ENCODE results near the gene BTNL9.
"Not testable (repeated sequence)": the region's sequence is repeated elsewhere in the genome, so short reads cannot be mapped to it uniquely, and the experiment has no call there.

BTNL9 gene

GRCh38 chr5:181043285-181044092, 3.4 kb downstream of the BTNL9 start:
- no peak for DNase-seq

DNA sequence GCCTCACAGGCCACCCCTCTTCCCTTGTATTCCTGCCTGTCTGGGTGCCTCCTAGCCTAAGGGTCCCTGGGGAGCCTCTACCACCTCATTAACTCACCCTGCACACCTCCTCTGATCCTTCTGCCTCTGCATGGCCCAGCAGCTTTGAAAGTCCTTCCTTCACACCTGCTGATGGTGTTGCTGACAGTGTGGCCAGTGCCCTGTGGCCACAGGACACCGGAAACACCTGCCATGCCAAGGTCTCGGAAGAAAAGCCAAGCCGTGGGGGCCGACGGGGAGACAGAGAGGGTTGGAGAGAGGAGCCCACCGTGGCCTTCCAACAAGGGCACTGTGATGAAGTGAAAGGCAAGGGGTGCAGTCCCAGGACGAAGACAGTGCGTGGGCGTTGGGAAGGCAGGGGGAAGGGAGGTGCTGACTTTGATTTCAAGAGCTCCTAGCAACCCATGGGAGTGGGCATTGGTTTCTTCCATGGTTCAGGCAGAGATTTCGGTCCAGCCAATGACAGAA, 4.1 kb downstream of the BTNL9 start:
- no peak for DNase-seq

- no peak for DNase-seq
Measured at GRCh38 chr5:181044662-181045305, 4.7 kb downstream of the BTNL9 start.

- DNase-seq = no peak
Measured at GRCh38 chr5:181045316-181045715, 5.2 kb downstream of the BTNL9 start.

DNA sequence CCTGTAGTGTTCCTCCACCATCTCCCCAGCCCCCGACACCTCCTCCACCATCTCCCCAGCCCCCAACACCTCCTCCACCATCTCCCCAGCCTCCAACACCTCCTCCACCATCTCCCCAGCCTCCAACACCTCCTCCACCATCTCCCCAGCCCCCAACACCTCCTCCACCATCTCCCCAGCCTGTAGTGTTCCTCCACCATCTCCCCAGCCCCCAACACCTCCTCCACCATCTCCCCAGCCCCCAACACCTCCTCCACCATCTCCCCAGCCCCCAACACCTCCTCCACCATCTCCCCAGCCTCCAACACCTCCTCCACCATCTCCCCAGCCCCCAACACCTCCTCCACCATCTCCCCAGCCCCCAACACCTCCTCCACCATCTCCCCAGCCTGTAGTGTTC, 5.8 kb downstream of the BTNL9 start:
- DNase-seq = not testable (repeated sequence)

DNA sequence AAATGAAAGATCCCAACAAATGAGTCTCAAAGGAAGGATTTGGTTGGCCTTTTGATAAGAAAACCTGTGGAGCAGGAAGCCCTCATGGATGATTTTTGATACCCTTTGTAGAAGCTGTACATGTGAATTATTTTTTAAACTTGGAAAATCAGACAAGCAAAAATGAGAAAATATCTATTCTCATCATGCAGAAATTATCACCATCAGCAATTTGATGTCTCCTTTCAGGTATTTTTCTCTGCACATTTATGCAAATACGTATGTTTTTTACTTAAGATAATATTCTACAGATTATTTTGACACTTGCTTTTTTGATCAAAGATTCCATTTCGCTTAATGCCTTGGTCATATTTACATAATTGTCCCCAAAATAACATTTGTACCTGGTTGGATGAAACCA, 7.2 kb downstream of the BTNL9 start:
- no peak for DNase-seq

DNA sequence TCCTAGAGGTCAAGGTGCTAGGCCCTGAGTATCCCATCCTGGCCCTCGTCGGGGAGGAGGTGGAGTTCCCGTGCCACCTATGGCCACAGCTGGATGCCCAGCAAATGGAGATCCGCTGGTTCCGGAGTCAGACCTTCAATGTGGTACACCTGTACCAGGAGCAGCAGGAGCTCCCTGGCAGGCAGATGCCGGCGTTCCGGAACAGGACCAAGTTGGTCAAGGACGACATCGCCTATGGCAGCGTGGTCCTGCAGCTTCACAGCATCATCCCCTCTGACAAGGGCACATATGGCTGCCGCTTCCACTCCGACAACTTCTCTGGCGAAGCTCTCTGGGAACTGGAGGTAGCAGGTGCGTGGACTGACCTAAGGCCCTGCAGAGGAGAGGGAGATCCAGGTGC, 7.9 kb downstream of the BTNL9 start:
- no peak for DNase-seq

DNA sequence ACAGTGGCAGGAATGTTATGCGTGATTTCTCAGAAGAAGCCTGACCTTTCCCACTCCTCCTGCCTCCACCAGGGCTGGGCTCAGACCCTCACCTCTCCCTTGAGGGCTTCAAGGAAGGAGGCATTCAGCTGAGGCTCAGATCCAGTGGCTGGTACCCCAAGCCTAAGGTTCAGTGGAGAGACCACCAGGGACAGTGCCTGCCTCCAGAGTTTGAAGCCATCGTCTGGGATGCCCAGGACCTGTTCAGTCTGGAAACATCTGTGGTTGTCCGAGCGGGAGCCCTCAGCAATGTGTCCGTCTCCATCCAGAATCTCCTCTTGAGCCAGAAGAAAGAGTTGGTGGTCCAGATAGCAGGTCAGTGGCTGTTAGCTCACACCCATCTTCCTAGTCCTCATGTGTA, 9.9 kb downstream of the BTNL9 start:
- DNase-seq = no peak

DNA sequence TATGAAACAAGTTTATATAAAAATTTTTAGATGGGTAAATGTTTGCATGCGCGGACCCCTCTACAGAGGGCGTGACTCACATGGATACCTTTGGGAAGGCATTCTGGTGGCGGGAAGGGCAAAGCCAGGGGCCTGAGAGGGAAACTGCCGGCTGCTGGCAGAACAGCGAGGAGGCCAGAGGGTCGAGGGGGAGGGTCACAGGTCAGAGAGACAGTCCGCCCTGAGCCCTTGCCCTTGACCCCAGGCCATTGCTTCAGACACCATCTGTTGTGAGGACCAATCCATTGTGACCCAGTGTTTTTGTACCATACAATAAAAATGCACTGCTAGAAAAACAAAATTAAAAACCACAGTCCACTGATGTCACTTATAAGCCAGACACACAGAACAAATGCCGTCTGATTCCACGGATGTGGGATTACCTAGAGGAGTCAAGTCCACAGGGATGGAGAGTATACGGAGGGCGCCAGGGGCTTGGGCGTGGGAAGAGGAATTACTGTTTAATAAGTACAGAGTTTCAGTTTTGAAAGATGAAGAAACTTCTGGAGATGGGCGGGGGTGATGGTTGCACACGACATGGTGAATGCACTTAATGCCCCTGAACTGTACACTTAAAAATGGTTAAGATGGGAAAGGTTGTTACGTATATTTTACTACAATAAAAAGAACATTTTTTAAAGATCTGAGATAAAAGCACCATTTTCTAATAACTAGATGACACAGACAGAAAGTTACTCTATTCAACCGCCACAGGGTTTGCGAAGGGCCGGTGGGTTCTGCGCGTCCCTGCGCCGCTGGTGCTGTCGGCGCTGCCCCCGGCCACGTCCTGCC, 12.0 kb downstream of the BTNL9 start:
- no peak for DNase-seq

DNA sequence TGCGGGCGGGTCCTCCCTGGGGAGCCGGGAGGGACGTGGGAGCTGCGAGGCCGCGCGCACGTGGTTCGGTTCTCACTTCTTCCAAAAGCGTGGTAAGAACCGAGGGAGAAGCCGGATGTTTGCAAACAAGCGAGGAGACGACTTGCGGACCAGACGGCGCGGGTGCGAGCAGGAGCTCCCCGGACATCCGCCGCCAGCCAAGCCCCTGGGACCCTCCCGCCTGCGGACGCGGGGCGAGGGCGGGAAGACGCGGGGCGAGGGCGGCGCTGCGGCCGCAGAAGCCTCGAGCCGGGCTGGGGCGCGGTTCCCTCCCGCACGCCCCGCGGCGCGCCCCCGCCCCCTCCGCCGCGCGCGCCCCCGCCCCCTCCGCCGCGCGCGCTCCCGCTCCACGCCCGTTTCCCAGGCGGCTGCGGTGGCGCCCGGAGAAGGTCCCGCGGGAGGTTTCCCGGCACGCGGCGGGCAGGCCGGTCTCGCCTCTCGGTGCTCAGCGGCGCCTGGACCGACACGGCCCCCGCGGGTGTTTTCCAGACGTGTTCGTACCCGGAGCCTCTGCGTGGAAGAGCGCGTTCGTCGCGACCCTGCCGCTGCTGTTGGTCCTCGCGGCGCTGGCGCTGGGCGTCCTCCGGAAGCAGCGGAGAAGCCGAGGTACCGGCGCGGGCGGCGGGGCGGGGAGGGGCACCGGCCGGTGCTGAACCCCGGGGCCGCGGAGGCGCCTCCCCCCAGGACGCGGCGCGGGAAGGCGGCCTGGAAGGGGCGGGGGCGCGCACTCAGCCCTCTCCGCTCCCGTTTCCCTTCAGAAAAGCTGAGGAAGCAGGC, 12.8 kb downstream of the BTNL9 start:
- DNase-seq = no peak

GRCh38 chr5:181053488-181054121, 13.5 kb downstream of the BTNL9 start:
- DNase-seq = no peak

DNA sequence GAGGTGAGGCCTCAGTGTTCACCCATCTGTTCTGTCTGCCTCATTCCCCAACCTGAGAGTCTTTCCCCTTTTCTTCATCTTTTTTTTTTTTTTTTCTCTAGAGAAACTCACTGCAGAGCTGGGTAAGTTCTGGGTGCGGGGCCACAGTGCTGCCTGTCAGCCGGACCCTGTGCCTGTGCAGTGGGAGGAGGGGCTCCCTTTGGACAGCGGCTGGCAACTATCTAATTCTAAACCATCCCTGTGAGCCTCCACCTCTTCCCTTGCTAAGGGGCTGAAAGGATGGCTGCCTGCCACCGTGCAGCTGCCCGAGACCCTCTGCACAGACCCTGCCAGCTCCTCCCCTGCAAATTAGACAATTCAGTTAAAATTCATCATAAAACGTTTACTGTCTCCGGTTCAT, 14.1 kb downstream of the BTNL9 start:
- DNase-seq = no peak

DNA sequence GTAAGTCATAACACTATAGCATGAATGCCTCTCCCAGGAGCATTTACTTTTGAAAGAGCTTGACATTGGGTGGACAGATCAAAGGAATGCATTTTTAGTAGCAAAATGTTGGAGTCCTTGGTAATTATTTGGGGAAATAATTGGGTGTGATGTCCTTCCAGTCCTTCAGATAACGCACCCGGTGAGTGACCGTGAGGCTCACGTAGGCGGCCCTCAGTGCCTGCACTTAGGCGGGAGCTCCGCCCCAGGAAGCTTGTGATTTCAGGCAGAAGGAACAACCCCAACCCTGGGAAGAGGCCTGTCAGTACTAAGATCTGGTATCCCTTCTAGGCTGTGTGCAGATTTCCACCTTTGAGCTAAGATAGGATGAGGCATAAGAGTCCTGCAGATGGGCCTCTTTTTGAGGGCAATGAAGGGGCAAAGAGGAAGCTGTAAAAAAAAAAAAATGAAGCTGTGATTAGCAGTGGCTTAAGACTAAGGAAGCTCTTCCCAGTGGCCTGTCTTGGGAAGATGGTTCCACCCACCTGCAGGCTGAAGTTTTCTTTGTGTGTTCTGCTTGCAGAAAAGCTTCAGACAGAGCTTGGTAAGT, 14.9 kb downstream of the BTNL9 start:
- DNase-seq = no peak

DNA sequence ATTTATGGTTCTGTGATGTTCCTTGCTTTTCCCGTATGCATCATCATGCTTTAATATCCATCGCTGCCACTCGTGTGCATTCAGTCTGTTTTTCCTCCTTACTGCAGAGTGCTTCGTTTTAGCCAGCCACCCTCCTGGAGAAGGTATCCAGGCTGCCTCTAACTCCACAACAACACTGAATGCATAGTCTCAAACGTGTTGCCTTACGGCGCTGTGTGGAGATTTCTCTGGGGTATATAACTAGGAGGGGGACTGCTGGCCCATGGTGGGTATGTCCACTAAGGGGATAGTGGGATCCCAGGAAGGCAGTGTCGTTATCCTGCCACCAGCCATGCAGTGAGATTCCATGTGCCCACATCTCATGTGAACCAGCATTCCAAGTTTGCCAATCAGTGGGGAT, 16.4 kb downstream of the BTNL9 start:
- DNase-seq = no peak

- DNase-seq = no peak
Measured at GRCh38 chr5:181058321-181058720, 18.3 kb downstream of the BTNL9 start.

- no peak for DNase-seq
Measured at GRCh38 chr5:181058786-181059296, 18.8 kb downstream of the BTNL9 start.

DNA sequence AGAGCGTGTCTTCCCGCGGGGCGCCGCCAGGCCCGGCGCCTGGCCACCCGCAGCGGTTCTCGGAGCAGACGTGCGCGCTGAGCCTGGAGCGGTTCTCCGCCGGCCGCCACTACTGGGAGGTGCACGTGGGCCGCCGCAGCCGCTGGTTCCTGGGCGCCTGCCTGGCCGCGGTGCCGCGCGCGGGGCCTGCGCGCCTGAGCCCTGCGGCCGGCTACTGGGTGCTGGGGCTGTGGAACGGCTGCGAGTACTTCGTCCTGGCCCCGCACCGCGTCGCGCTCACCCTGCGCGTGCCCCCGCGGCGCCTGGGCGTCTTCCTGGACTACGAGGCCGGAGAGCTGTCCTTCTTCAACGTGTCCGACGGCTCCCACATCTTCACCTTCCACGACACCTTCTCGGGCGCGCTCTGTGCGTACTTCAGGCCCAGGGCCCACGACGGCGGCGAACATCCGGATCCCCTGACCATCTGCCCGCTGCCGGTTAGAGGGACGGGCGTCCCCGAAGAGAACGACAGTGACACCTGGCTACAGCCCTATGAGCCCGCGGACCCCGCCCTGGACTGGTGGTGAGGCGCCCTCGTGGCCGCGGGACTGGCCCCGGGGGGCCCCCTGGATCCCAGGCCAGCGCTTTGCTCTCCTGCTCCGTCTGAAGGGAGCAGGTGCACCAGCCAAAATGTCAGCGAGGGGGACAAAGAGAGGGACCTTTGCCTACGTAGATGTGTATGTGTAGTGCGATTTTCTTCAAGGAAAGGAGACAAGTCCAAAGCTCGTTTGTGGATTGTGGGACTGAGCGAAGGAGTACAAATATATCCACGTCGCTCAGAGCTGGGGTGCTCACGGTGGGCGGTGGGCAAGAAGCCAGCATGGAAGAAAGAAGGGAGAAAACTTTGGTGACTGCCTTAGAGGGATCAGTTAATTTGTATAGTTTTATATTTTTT, 19.5 kb downstream of the BTNL9 start:
- no peak for DNase-seq

- no peak for DNase-seq
Measured at GRCh38 chr5:181060231-181060590, 20.1 kb downstream of the BTNL9 start.

DNA sequence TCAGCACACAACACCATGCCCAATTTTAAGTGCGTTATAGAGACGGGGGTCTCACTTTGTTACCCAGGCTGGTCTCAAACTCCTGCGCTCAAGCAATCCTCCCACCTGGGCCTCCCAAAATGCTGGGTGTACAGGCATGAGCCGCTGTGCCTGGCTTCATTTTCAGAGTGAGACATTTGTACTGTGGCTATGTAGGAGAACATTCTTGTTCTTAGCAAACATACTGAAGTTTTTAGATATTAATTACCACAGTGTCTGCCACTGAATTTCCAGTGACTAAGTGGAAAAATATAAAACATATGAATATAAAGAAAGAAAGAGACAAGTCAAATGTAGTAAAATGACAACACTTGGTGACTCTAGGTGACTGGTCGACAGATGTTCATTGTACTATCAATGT, 20.9 kb downstream of the BTNL9 start:
- no peak for DNase-seq

DNA sequence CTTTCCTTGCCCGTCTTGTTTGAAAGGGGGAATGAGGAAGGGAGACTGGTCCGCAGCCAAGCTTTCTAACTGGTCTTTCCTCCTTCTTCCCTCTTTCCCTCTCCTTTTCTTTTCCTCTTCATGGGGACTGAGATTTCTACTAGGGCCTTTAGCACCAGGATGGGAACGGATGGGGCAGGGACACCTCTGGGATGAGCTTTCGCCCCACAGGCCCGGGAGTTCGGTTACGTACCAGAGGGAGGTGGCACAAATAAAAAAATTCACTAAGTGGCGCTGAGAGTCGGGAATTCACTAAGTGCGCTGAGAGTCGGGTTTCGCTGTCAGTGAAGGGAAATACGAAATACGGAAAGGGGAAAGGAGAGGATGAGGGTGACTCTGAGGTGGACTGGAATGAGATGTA, 21.6 kb downstream of the BTNL9 start:
- no peak for DNase-seq

All from NCI-H1694 treated with DMSO at 0.1 percent for 48 hours (cell line).